Measurements from ENCODE around the gene HNRNPF. TPM values are rescaled to one million over a fixed set of nuclear protein-coding genes. Genes with fewer than 3 reads are reported as not detected.
"Not testable (repeated sequence)": the region's sequence is repeated elsewhere in the genome, so short reads cannot be mapped to it uniquely, and the experiment has no call there.

The HNRNPF gene
- total RNA-seq, 1 donor from 2014 or later = 175 TPM

- H3K4me3 Mint-ChIP-seq = no peak overlapping the region
- Histone ChIP-seq H4K20me1 (ENCODE audit: low read depth) (no peaks in the 10 kb centered on the region), H3K36me3 (no peaks in the 10 kb centered on the region), H3K27ac (no peak overlapping the region), H3K9me3 (ENCODE audit: low read depth) (no peaks in the 10 kb centered on the region), H3K4me2 (no peak overlapping the region), H3F3A (ENCODE audit: low read depth) (peaks cover 21% of the 10 kb centered on the region), H3K4me1 (peaks cover under 1% of the 10 kb centered on the region), H3K4me3 (no peak overlapping the region), H3K9ac (no peak overlapping the region), H2AFZ (replicated peaks) (no peak overlapping the region), H3K27me3 (no peaks in the 10 kb centered on the region), H3K79me2 (ENCODE audit: low read depth) (no peaks in the 10 kb centered on the region)
- H3K4me1 Mint-ChIP-seq = peaks cover 11% of the 10 kb centered on the region
- peaks cover 3% of the 10 kb centered on the region for H3K27me3 Mint-ChIP-seq (ENCODE audit: insufficient read depth, low read depth)
- H3K9me3 Mint-ChIP-seq = no peaks in the 10 kb centered on the region
- no peak for TF ChIP-seq EZH2phosphoT487 (IDR thresholded peaks at IDR 0.05)
- H3K27ac Mint-ChIP-seq = no peak overlapping the region
- peaks cover 1% of the 10 kb centered on the region for H3K36me3 Mint-ChIP-seq
- no peak for DNase-seq (ENCODE audit: low spot score)
These were observed 44.4 kb upstream of the HNRNPF start for GRCh38 chr10:43453266-43453831.

GRCh38 chr10:43452356-43452914 lies 43.4 kb upstream of the HNRNPF start:
- H3K79me2 ChIP-seq (ENCODE audit: low read depth) = no peaks in the 10 kb centered on the region
- no peak overlapping the region for H3K9ac ChIP-seq
- H3K4me1 Mint-ChIP-seq = peaks cover 11% of the 10 kb centered on the region
- peaks cover 3% of the 10 kb centered on the region for H3K27me3 Mint-ChIP-seq (ENCODE audit: insufficient read depth, low read depth)
- peaks cover 21% of the 10 kb centered on the region for H3F3A ChIP-seq (ENCODE audit: low read depth)
- no peaks in the 10 kb centered on the region for H3K9me3 ChIP-seq (ENCODE audit: low read depth)
- TF ChIP-seq EZH2 (IDR thresholded peaks at IDR 0.05) (no peak), EZH2phosphoT487 (IDR thresholded peaks at IDR 0.05) (no peak), CTCF (IDR thresholded peaks at IDR 0.05) (no peak)
- no peaks in the 10 kb centered on the region for H3K4me1 ChIP-seq
- H3K4me3 Mint-ChIP-seq = no peak overlapping the region
- no peak overlapping the region for H3K27ac Mint-ChIP-seq
- no peak overlapping the region for H3K4me3 ChIP-seq
- H3K27me3 ChIP-seq = no peaks in the 10 kb centered on the region
- H4K20me1 ChIP-seq (ENCODE audit: low read depth) = no peaks in the 10 kb centered on the region
- no peaks in the 10 kb centered on the region for H3K36me3 ChIP-seq
- no peak for DNase-seq (ENCODE audit: low spot score)
- H3K36me3 Mint-ChIP-seq = peaks cover 5% of the 10 kb centered on the region
- H2AFZ ChIP-seq (replicated peaks) = no peak overlapping the region
- H3K4me2 ChIP-seq = no peak overlapping the region
- H3K9me3 Mint-ChIP-seq = peaks cover 5% of the 10 kb centered on the region
- no peak overlapping the region for H3K27ac ChIP-seq

GRCh38 chr10:43448742-43449141 lies 39.8 kb upstream of the HNRNPF start:
- Histone ChIP-seq H3K4me2 (no peak overlapping the region), H3K27me3 (no peaks in the 10 kb centered on the region), H2AFZ (replicated peaks) (no peak overlapping the region), H3K4me3 (no peak overlapping the region), H3K4me1 (no peaks in the 10 kb centered on the region), H3K9ac (no peak overlapping the region), H3K27ac (no peak overlapping the region), H3K36me3 (no peaks in the 10 kb centered on the region), H3K9me3 (ENCODE audit: low read depth) (no peaks in the 10 kb centered on the region), H4K20me1 (ENCODE audit: low read depth) (no peaks in the 10 kb centered on the region), H3K79me2 (ENCODE audit: low read depth) (no peaks in the 10 kb centered on the region), H3F3A (ENCODE audit: low read depth) (no peaks in the 10 kb centered on the region)
- Mint-ChIP-seq H3K27ac (no peak overlapping the region), H3K4me1 (no peaks in the 10 kb centered on the region), H3K27me3 (ENCODE audit: insufficient read depth, low read depth) (peaks cover 3% of the 10 kb centered on the region), H3K9me3 (peaks cover 14% of the 10 kb centered on the region), H3K4me3 (no peak overlapping the region), H3K36me3 (peaks cover 18% of the 10 kb centered on the region)
- TF ChIP-seq EZH2 (IDR thresholded peaks at IDR 0.05) (no peak), CTCF (IDR thresholded peaks at IDR 0.05) (no peak)
- DNase-seq (ENCODE audit: low spot score) = no peak

GRCh38 chr10:43446219-43447017 lies 37.4 kb upstream of the HNRNPF start:
- H4K20me1 ChIP-seq (ENCODE audit: low read depth); H3K4me2 ChIP-seq; H3K4me3 ChIP-seq; DNase-seq (ENCODE audit: low spot score); H3K9me3 ChIP-seq (ENCODE audit: low read depth); H2AFZ ChIP-seq (replicated peaks); H3K27me3 Mint-ChIP-seq (ENCODE audit: insufficient read depth, low read depth); H3K4me1 Mint-ChIP-seq; H3K36me3 ChIP-seq; H3K27ac ChIP-seq; H3F3A ChIP-seq (ENCODE audit: low read depth); H3K4me3 Mint-ChIP-seq; H3K27me3 ChIP-seq; H3K9ac ChIP-seq; H3K27ac Mint-ChIP-seq; H3K79me2 ChIP-seq (ENCODE audit: low read depth); H3K4me1 ChIP-seq: not testable (repeated sequence)
- H3K36me3 Mint-ChIP-seq = peaks cover 18% of the 10 kb centered on the region
- peaks cover 14% of the 10 kb centered on the region for H3K9me3 Mint-ChIP-seq

Measured in neural progenitor cell (in vitro differentiated cells).